Mucosa of stomach (tissue), 1 donor: ENCODE results near the gene F12.

Source experiments
- H3K27me3 ChIP-seq: one replicate; pipeline ENCODE4 v1.7.0; 2013; ENCODE audit warnings: mild to moderate bottlenecking, low read length; ENCODE audit not compliant: control insufficient read depth, insufficient read depth
- H3K36me3 ChIP-seq: one replicate; pipeline ENCODE4 v1.7.0; 2013; ENCODE audit warnings: low read length; ENCODE audit not compliant: control insufficient read depth, insufficient read depth
- H3K4me1 ChIP-seq: one replicate; pipeline ENCODE4 v1.7.0; 2013; ENCODE audit warnings: mild to moderate bottlenecking, low read length; ENCODE audit not compliant: control insufficient read depth, insufficient read depth
- H3K4me3 ChIP-seq: one replicate; pipeline ENCODE4 v1.7.0; 2013; ENCODE audit warnings: low read length
- H3K9ac ChIP-seq: one replicate; pipeline ENCODE4 v1.7.0; 2013; ENCODE audit warnings: mild to moderate bottlenecking, low read length, moderate library complexity
- H3K9me3 ChIP-seq: one replicate; pipeline ENCODE4 v1.7.0; 2013; ENCODE audit warnings: mild to moderate bottlenecking, low read length, moderate library complexity; ENCODE audit not compliant: control insufficient read depth
- donor health status: Pancreatic carcinoma.

The F12 gene

GRCh38 chr5:177409043-177409801, at the start of gene F12:
Gene F12 (minus strand): TSS chr5:177409564. CDS start chr5:177409527, 37 bp downstream.
- peaks cover 20% of the 10 kb centered on the region for H3K4me1 ChIP-seq
- H3K36me3 ChIP-seq: no peaks in the 10 kb centered on the region
- no peak within 1 kb of the TSS for H3K4me3 ChIP-seq
- H3K9ac ChIP-seq: no peak within 1 kb of the TSS
- peaks cover 7% of the 10 kb centered on the region for H3K27me3 ChIP-seq
- H3K9me3 ChIP-seq: no peaks in the 10 kb centered on the region

- H3K27me3 ChIP-seq: no peaks in the 10 kb centered on the region
- no peak overlapping the region for H3K4me3 ChIP-seq
- H3K9me3 ChIP-seq: no peaks in the 10 kb centered on the region
- H3K4me1 ChIP-seq: peaks cover 18% of the 10 kb centered on the region
- no peak overlapping the region for H3K9ac ChIP-seq
- no peaks in the 10 kb centered on the region for H3K36me3 ChIP-seq
Measured at GRCh38 chr5:177458912-177459350, 49.6 kb upstream of the F12 start.

GRCh38 chr5:177457852-177458681, 48.7 kb upstream of the F12 start:
- Histone ChIP-seq H3K4me3 (no peak overlapping the region), H3K9ac (no peak overlapping the region), H3K27me3 (peaks cover 5% of the 10 kb centered on the region), H3K4me1 (peaks cover 23% of the 10 kb centered on the region), H3K36me3 (no peaks in the 10 kb centered on the region), H3K9me3 (no peaks in the 10 kb centered on the region)

GRCh38 chr5:177456976-177457851, 47.9 kb upstream of the F12 start:
- H3K36me3 ChIP-seq: no peaks in the 10 kb centered on the region
- peaks cover 23% of the 10 kb centered on the region for H3K4me1 ChIP-seq
- H3K9me3 ChIP-seq: no peaks in the 10 kb centered on the region
- H3K9ac ChIP-seq: no peak overlapping the region
- peaks cover 7% of the 10 kb centered on the region for H3K27me3 ChIP-seq
- no peak overlapping the region for H3K4me3 ChIP-seq

- Histone ChIP-seq H3K27me3 (peaks cover 7% of the 10 kb centered on the region), H3K9me3 (no peaks in the 10 kb centered on the region), H3K4me1 (peaks cover 23% of the 10 kb centered on the region), H3K9ac (no peak overlapping the region), H3K36me3 (no peaks in the 10 kb centered on the region), H3K4me3 (no peak overlapping the region)
Measured at GRCh38 chr5:177456591-177456964, 47.2 kb upstream of the F12 start.

GRCh38 chr5:177455661-177456590, 46.6 kb upstream of the F12 start:
- Histone ChIP-seq H3K9me3 (no peaks in the 10 kb centered on the region), H3K4me1 (peaks cover 23% of the 10 kb centered on the region), H3K4me3 (peak overlapping the region; percentile 41), H3K9ac (peak overlapping the region; percentile 57), H3K36me3 (no peaks in the 10 kb centered on the region), H3K27me3 (peaks cover 7% of the 10 kb centered on the region)

- H3K9ac ChIP-seq: peak overlapping the region; percentile 57
- no peaks in the 10 kb centered on the region for H3K9me3 ChIP-seq
- peak overlapping the region; percentile 41 for H3K4me3 ChIP-seq
- peaks cover 23% of the 10 kb centered on the region for H3K4me1 ChIP-seq
- no peaks in the 10 kb centered on the region for H3K36me3 ChIP-seq
- peaks cover 7% of the 10 kb centered on the region for H3K27me3 ChIP-seq
Measured at GRCh38 chr5:177455036-177455660, 45.8 kb upstream of the F12 start.

- no peaks in the 10 kb centered on the region for H3K36me3 ChIP-seq
- H3K9ac ChIP-seq: peak overlapping the region; percentile 47
- H3K9me3 ChIP-seq: no peaks in the 10 kb centered on the region
- peaks cover 23% of the 10 kb centered on the region for H3K4me1 ChIP-seq
- no peak overlapping the region for H3K4me3 ChIP-seq
- peaks cover 12% of the 10 kb centered on the region for H3K27me3 ChIP-seq
Measured at GRCh38 chr5:177454397-177455035, 45.2 kb upstream of the F12 start.

GRCh38 chr5:177453852-177454396, 44.6 kb upstream of the F12 start:
- H3K36me3 ChIP-seq: no peaks in the 10 kb centered on the region
- no peak overlapping the region for H3K4me3 ChIP-seq
- H3K4me1 ChIP-seq: peaks cover 23% of the 10 kb centered on the region
- peak overlapping the region; percentile 34 for H3K9ac ChIP-seq
- H3K9me3 ChIP-seq: no peaks in the 10 kb centered on the region
- H3K27me3 ChIP-seq: peaks cover 14% of the 10 kb centered on the region
